Activated CD4-positive, alpha-beta T cell treated with anti-CD3 and anti-CD28 coated beads, Interleukin-10, Interleukin-2, amounts not matched to agents 100 ng/mL and 50 ng/mL, durations not matched to agents 16 hours and 8 hours (primary cell): ENCODE data around the gene B4GALNT2.
"Not testable (repeated sequence)": the region's sequence is repeated elsewhere in the genome, so short reads cannot be mapped to it uniquely, and the experiment has no call there.

Experiments used
- DNase-seq: peaks from one replicate; pipeline ENCODE4 v3.0.0-alpha.2; 2020

Gene B4GALNT2

DNA sequence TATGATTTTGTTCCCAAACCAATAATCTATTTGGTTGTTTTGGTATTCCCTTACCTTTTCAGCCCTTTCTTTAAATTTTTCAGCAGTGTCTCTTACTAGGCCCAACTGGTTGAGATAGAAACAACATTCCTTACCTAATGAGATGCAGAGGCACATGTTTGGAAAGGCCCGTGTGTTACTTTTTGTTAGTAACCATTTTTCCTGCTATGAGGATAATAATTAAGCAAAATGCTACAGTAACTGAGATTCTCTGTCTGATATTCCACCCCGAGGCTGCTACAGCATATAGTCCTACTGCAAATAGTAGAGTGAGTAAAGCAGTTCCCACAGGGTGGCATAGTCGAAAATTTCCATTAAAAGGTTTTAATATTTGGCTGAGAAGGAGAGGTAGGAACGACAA lies 10.0 kb upstream of the B4GALNT2 start:
- DNase-seq = no peak

DNA sequence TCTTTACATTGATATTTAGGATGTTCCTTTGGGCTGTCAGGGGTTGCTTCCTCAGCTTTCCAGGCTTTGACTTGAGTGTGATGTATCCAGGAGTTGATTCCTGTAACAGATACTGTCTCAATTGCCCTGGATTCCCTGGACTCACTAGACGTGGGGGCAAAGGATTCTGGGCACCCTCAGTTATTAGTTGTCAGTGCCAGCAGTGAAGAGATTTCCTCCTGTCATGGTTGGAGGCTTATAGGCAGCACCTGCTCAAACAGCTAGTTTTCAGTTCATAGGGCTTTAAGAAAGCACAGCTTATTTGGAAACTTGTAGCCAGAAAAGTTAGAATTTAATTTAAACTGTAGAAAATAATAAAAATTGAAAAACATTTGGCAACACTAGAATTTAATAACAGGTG lies 9.5 kb upstream of the B4GALNT2 start:
- no peak for DNase-seq

DNA sequence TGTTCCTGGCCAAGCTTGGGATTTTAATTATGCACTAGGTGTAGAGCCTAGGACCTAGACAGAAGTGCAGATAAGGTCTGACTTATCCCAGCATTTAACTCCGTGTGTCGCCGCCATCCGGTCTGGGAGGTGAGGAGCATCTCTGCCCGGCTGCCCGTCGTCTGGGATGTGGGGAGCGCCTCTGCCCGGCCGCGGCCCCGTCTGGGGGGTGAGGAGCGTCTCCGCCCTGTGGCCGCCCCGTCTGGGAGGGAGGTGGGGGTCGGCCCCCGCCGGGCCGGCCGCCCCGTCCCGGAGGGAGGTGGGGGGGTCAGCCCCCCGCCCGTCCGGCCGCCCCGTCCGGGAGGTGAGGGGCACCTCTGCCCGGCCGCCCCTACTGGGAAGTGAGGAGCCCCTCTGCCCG lies 7.1 kb upstream of the B4GALNT2 start:
- no peak for DNase-seq

DNA sequence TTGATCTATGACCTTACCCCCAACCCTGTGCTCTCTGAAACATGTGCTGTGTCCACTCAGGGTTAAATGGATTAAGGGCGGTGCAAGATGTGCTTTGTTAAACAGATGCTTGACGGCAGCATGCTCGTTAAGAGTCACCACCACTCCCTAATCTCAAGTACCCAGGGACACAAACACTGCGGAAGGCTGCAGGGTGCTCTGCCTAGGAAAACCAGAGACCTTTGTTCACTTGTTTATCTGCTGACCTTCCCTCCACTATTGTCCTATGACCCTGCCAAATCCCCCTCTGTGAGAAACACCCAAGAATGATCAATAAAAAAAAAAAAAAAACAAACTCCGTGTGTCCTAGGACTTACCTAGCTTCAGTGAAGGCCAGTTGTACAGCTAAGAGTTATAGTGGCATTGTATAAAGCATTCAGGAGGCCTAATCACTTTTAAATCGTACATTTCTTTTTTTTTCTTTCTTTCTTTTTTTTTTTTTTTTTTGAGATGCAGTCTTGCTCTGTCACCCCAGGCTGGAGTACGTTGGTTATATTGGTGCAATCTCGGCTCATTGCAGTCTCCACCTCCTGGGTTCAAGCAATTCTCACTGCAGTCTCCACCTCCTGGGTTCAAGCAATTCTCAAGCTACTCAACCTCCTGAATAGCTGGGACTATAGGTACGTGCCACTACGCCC lies 6.2 kb upstream of the B4GALNT2 start:
- DNase-seq = not testable (repeated sequence)

DNA sequence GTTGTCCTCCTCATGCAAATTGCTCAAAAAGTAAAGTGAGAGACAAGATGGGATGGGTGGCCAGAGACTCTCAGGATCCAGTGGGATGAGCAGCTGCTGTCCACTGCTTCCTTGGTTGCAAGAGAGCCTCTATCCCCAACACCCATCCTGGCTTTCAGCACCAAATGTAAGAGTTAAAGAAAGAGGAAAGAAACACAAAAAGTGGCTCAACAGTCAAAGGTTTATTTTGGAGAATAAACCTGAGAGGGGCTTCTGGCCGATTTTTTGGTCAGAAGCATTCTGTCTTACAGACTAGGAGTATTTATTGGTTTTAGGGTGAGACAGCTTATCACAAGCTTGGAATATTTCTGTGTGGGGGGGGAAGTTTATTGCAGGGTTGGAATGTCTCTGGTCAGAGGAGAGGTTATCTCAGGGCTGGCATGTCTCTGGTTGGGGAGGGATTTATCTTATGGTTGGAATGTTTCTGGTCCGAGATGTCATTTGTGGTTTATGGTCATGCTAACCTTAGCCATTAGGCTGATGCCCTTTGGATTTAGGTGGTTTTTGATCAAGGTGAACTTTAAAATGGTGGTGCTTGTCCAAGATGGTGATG lies 3.1 kb upstream of the B4GALNT2 start:
- not testable (repeated sequence) for DNase-seq

DNA sequence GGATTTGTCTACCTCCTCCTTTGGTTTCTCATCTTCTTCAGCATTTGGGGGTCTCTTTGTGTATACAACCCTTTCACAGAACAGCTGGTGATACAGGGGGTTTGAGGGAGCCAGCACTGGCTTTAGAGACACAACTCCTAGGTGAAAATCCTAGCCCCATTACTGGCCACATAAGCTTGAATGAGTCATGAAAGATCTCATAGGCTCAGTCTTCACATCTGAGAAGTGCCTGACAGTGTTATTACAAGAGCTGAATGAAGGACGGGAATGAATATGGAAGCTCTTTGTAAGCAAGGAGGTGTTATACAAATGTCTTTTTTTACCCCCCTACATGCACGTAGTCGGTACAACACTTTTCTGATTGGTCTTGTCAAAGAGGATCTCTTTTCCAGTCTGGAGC lies 1.7 kb upstream of the B4GALNT2 start:
- DNase-seq = no peak

DNA sequence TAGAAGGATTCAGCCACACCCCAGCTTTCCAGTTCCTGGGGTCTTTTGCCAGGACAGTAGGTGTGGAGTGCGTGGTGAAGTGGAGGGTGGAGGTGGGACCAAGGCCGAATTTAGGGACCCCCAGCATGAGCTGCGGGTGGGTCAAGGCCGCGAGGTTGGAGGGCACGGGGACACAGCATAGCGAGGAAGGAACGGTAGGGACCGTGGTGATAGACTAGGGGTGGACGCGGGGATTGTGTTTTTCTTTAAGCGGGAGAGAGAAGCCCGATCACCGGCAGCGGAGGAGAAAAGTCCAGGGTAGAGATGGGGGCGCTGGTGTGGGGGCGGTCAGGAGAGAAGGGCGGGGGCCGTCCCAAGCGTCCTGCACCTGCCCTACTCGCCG lies 261 bp upstream of the B4GALNT2 start:
- no peak for DNase-seq

DNA sequence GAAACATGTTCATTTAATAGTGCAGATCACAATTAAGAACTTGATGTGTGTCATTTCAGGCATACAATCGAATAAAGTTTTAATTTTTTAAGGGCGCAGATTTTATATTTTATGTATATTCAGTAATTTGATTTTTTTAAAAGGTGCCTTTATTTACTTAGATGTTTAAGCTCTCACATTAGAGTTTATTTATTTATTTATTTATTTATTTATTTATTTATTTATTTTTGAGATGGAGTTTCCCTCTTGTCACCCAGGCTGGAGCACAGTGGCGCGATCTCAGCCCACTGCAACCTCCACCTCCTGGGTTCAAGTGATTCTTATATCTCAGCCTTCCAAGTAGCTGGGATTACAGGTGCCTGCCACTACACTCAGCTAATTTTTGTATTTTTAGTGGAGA lies 3.8 kb downstream of the B4GALNT2 start:
- DNase-seq = no peak

DNA sequence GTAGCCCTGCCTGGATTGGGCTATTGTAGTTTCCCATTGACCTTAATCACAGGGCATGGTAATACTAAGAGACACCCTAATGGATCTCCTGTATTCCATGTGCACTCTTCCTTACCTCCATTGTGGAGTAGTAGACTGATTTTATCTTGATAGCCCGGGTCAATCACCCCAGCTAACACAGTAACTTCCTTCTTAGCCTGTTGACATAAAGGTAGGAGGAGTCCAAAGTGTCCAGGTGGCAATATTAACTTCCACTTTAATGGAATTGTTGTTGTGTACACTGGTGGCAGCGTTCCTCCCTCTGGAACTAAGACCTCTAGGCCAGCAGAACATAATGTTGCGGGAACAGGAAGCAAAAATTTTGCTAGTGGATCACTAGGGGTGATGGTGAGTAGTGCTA lies 13.1 kb downstream of the B4GALNT2 start:
- DNase-seq = not testable (repeated sequence)

DNA sequence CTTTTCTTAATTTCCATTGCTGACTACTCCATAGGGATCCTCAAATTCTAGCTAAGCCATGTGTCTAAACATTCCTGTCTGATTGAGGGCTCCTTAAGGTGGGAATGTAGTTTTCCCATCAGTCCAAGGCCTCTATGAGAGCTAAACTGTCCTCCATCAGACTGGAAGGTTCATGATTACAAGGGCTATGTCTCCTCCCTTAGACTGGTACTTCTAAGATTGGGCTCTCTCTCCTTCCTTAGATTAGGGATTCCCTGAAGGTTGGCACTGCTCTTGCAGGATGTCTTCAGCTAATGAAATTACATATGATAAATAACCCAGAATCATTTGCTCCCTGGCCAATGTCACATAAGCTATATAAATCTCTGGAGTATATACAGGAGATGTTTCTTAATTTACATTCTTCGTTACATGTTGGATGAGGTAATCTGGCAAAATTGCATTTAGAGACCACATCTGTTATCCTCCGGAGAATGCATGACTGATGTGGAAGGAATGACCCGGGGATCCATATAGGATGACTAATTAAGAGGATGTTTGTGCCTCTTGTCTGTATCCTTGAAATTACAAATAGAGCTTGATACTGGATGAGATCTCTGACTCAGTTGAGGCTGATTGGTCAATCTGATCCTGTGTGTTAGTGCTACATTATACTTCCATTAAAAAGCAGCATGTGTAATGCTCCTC lies 14.2 kb downstream of the B4GALNT2 start:
- DNase-seq = no peak

DNA sequence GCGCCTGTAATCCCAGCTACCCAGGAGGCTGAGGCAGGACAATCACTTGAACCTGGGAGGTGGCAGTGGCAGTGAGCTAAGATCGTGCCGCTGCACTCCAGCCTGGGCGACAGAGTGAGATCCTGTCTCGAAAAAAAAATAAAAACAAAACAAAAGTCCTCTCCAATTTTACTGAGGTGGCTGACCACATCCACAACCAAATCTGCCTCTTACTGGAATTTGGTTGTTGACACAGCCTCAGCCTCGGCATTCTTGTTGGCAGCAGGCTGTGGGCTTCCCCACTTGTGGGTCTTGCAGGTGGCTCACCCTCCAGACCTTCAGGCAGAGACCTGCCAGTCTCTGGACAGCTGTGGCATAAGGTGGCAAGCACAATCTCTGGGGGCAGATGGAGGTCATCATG lies 15.6 kb downstream of the B4GALNT2 start:
- no peak for DNase-seq

DNA sequence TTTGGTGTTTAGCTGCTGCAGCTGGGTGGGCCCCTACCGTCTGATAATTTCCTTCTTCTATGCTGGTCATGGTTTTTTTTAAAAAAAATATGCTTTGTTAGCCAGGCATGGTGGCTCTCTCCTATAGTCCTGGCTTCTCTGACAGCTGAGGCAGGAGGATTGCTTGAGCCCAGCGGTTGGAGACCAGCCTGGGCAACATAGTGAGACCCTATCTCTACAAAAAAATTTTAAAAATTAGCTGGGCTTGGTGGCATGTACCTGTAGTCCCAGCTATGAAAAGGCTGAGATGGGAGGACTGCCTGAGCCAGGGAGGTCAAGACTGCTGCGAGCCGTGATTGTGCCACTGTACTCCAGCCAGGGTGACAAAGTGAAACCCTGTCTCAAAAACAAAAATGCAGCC lies 19.4 kb downstream of the B4GALNT2 start:
- no peak for DNase-seq

DNA sequence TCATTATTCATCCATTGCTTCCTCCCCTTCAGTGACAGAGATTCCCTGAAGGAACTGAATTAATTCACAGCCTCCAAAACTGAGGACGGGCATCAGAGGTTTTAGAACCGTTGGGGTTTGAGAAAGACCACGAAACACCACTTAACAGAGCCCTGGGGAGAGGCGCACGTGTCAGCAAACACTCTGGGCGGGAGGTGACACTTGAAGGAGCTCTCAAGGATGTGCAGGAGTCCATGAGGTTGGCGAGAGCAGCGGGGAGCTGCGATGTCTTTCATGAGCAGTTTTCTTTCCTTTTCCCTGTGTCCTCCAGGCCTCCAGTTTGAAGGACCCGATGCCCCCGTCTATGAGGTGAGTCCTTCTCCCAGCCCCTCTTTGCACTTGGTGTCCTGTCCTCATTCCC lies 23.7 kb downstream of the B4GALNT2 start:
- DNase-seq = no peak

DNA sequence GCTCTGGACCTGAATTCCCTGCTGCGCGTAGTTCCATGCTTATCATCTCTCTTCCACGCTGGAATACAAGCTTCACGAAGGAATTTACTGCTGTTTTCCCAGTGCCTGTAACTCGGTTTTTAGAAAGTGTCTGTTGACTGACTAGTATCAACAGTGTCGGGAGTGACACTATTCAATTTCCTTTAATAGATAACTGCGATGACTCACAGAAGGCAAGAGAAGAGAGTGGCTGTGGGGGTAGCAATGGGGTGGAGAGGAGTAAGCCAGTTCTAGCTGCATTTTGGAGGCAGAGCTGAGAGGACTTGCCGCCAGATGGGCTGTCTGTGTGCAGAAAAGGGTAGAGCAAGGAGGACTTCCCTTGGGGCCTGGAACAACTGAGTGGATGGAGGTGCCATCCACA lies 25.2 kb downstream of the B4GALNT2 start:
- DNase-seq = no peak

DNA sequence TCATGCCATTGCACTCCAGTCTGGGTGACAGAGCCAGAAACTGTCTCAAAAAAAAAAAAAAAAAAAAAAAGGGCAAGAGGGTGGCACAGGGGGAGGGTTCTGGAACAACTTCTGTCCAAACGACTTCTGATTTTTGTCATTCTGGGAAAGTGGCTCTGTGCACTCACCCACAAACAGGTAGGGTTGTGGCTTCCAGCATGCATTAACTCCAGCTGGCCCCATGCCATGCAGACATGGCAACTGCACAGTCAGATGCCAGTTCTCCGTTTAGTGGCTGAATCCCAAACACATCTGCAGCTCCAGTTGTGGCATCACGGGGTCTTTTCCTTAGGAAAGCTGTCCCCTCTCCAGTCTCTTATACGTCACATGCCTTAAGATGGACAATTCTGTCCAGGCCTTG lies 30.3 kb downstream of the B4GALNT2 start:
- no peak for DNase-seq

DNA sequence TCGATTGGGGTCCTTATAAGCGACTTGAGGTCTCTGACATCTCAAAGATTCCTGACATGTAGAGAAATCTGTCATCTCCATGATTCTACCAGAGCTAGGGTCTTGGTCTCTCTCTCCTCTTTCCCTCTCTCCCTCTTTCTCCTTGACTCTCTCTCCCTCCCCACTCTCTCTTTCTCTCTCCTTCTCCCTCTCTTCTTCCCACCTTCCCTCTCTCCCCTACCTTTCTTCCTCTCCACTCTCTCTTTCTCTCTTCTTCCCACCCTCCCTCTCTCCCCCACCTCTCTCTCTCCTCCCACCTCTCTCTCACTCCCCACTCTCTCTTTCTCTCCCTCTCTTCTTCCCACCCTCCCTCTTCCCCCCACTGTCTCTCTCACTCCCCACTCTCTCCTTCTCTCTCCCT lies 32.6 kb downstream of the B4GALNT2 start:
- no peak for DNase-seq

DNA sequence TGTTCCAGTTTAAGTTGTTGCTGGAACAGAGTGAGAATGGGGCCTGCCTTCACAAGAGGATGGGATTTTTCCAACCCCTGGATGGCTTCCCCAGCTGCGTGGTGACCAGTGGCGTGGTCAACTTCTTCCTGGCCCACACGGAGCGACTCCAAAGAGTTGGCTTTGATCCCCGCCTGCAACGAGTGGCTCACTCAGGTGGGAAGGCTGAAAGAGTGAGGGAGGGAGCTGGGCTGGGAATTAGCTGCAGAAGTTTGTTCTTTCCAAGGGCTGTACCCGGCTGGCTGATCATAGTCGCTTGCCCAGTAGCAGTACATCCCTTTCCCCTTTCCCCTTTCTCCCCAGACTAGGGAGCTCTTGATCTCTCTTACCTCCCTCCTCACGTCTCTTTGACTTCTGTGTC lies 36.1 kb downstream of the B4GALNT2 start:
- no peak for DNase-seq

DNA sequence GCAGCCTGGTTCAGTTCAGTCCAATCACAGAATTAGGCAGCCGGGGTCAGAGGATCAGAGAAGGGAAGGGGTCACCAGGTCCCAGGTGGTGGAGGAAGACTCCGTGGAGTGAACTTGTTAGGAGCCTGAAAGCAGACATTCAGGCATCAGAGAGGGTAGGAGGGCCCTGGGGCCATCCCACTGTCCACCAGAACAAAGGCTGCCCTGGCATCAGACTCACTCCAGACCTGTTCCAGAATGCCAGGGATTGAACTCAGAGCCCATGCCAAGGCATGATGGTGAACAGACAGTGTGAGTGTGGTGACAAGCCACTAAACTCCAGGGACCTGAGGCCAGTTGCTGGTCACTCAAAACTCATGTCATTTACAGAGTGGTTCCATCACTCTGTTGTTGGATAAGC lies 37.6 kb downstream of the B4GALNT2 start:
- DNase-seq = no peak

DNA sequence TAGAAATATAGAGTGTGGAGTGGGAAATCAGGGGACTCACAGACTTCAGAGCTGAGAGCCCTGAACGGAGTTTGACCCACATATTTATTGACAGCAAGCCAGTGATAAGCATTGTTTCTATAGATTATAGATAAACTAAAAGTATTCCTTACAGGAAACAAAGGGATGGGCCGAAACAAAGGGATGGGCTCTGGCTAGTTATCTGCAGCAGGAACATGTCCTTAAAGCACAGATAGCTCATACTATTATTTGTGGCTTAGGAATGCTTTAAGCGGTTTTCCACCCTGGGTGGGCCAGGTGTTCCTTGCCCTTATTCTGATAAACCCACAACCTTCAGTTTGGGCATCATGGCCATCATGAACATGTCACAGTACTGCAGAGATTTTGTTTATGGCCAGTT lies 38.1 kb downstream of the B4GALNT2 start:
- DNase-seq = not testable (repeated sequence)

DNA sequence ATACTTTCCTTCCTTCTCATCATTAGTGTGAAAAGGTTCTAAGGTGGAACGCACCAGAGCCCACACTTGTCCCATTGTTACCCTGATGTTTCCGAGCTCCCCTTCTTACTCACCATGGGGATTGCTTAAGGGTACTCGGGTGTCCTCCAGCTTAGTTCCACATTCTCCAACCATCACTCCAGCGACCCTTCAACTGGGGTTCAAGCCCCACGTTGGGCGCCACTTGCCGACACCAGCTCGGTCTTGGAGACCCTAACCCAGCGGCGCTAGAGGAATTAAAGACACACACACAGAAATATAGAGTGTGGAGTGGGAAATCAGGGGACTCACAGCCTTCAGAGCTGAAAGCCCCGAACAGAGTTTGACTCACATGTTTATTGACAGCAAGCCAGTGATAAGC lies 43.4 kb downstream of the B4GALNT2 start:
- DNase-seq = not testable (repeated sequence)

DNA sequence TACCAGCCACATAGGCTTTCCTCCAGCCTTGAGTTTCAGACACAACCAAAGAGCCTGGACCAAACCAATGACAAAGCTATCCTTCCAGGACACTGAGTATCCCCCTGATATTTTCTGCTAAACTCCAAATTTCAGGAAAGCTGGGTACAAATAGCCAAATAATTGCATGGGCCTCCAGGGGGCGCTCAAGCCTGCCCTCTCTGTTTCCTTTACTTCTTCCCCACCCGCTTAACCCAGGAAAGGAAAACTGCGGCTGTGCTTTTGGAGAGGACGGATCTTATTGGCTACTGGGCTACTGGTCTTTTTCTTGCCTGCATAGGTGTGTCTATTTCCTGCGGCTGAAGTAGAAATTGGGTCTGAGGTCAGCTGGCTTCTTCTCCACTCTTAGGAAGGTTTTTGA lies 47.7 kb downstream of the B4GALNT2 start:
- peak; percentile 55 for DNase-seq

DNA sequence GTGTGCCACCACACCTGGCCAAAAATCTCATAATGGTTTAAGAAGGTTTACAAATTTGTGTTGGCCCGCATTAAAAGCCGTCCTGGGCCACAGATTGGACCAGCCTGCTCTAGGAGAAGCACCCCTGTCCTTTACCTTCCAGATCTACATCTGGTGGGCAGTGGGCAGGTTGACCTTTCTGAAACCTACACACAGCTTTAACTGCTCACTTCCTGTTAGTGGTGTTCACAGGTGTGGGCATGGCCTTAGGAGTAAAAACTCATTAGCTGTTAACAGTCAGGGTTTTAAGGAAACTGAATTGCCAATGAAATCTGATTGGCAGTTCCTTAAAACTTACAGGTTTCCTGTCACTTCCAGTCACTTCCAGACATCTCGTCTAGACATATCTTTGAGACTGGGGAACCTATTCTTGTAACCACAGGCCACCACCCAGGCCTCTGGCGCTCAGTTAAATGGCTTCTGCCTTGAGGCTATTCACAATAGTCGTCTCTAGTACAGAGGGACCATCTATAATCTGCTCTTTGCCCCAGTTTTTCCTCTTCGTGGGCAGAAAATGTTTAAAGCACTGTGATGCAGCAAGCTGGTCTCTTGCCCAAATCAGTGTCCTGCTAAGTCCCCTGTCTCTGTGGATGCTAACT lies 48.5 kb downstream of the B4GALNT2 start:
- DNase-seq = no peak

DNA sequence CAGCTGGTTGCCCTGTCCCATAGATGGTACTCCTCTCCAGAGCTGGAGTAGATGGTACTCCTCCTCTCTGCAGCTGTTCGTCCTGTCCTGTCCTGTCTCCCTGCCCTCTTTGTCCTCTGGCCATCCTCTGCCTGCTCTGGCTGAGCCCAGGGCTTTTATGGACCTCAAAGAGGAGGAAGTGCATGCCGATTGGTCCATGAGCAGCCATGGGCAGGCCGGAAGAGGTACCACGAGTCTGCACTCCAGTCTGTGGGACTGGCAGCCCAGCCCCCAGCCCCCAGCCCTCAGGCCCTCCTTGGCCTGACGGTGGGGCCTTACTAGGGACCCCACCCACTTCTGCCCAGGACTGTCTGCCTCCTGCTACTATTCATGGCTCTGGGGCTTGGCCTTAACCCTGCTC lies 50.8 kb downstream of the B4GALNT2 start:
- DNase-seq = no peak

DNA sequence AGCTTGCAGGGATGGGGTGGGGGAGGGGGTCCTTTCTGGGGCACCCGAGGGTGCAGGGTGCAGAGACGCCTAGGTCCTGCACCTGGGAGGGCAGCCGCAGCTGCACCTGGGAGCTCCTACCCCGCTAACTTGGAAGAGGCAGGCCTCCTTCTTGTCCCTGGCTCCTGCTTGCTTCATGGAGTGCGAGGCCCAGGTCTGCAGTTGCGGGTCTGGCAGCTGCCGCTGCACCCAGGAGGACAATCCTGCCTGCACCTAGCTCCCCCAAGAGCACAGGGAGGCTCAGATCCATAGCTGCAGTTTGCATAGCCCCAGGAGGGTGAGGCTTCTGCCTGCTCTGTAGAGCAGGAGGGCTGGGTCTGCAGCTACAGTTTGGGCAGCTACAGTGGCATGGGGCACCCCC lies 51.2 kb downstream of the B4GALNT2 start:
- DNase-seq = no peak
